Natural killer cell (primary cell): ENCODE data around the gene TCF19. TPM values are rescaled to one million over a fixed set of nuclear protein-coding genes. Genes with fewer than 3 reads are reported as not detected.

Experiments used
- ATAC-seq, 3 donors: fragments of 150-1000 bp in 2 of 3; fragments of 200-7000 bp in 1 of 3; cut with Tn5 transposase; 1 replicate in 1 of 3; 2 replicates in 2 of 3; pipeline ENCODE4 v1.10.0; 2021; ENCODE audit warnings: mild to moderate bottlenecking in 2 of 3, moderate library complexity in 2 of 3
- DNase-seq, 2 donors: peaks; one replicate each; pipeline versions ENCODE4 v3.0.0 to v3.0.0-alpha.2; 2013 to 2021; ENCODE audit warnings: mixed read lengths in 1 of 2
- H3K27ac ChIP-seq: one replicate; pipeline ENCODE4 v1.5.1; 2013; ENCODE audit warnings: mild to moderate bottlenecking, low read length
- H3K27me3 ChIP-seq: one replicate; pipeline ENCODE4 v1.6.1; 2013; ENCODE audit warnings: low read length; ENCODE audit not compliant: control insufficient read depth, insufficient read depth
- H3K36me3 ChIP-seq: one replicate; pipeline ENCODE4 v1.6.1; 2013; ENCODE audit warnings: low read length; ENCODE audit not compliant: control insufficient read depth, insufficient read depth
- H3K4me1 ChIP-seq: one replicate; pipeline ENCODE4 v1.6.1; 2013; ENCODE audit warnings: low read length; ENCODE audit not compliant: control insufficient read depth, insufficient read depth
- H3K4me3 ChIP-seq: one replicate; pipeline ENCODE4 v1.5.1; 2013; ENCODE audit warnings: low read length
- H3K9me3 ChIP-seq: one replicate; pipeline ENCODE4 v1.6.1; 2013; ENCODE audit warnings: low read length; ENCODE audit not compliant: control insufficient read depth, insufficient read depth
- H3K27ac Mint-ChIP-seq, 2 donors: one replicate each; pipeline ENCODE4 v1.8.0; 2022; ENCODE audit warnings: mild to moderate bottlenecking in 2 of 2, mixed read lengths in 2 of 2, moderate library complexity in 1 of 2
- H3K27me3 Mint-ChIP-seq, 2 donors: one replicate each; pipeline ENCODE4 v1.8.0; 2022; ENCODE audit warnings: low read depth in 2 of 2, mixed read lengths in 2 of 2
- H3K36me3 Mint-ChIP-seq: one replicate; pipeline ENCODE4 v1.8.0; 2022; ENCODE audit warnings: mixed read lengths
- H3K4me1 Mint-ChIP-seq, 2 donors: one replicate each; pipeline ENCODE4 v1.8.0; 2022; ENCODE audit warnings: mixed read lengths in 2 of 2
- H3K4me3 Mint-ChIP-seq: one replicate; pipeline ENCODE4 v1.8.0; 2022; ENCODE audit warnings: mild to moderate bottlenecking, moderate library complexity, mixed read lengths
- H3K9me3 Mint-ChIP-seq, 2 donors: one replicate each; pipeline ENCODE4 v1.8.0; 2022; ENCODE audit warnings: mixed read lengths in 2 of 2
- WGBS: methylation state at CpG from one replicate; pipeline ENCODE4 v1.1.7; 2013; ENCODE audit warnings: missing lambda C conversion rate; ENCODE audit not compliant: insufficient coverage; 5-methylcytosine and 5-hydroxymethylcytosine counted together
- intact Hi-C: fragments of 100-400 bp; cut with micrococcal nuclease; formaldehyde crosslinking; loops from one replicate; pipeline ENCODE4 v1.14.2; 2022
- total RNA-seq, 4 donors: library from RNA; stranded (reverse); fragments of 120-200 nt in 1 of 4; gene quantifications; one replicate each; pipeline versions ENCODE4 v1.2.3 to v1.2.4, GENCODE V29; 2013 to 2022
- TF ChIP-seq, protein P1 (sequence below): fragments of 200-600 bp; IDR thresholded peaks from one replicate; pipeline ENCODE4 v1.8.0; 2022; ENCODE audit warnings: antibody characterized with exemption

TCF19 gene
- total RNA-seq, 3 donors from 2014 or later (not counting 1 experiment from before 2014, with no cell fraction given), result 7.2 to 12.0 (median 9.2) TPM

DNA sequence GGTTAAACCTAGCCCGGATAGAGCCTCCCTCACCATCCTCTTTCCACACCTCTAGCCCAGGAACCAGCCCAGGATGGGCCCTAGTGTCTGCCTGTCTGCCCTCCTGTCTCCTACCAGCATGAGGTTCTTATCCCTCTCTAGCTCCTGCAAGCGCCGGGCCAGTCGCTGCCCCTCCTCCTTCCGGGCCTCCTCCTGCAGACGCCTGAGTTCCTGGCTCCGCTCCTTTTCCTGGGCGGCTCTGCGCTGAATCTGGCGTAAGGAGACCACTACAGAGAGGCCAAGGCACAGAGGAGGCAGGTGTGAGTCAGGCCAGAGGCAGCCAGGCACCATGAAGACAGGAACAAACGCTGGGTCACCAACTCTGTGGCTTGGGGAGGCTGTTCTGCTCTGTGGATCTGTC is 15.2 kb upstream of the TCF19 start:
- Mint-ChIP-seq H3K4me1 (no peaks in the 10 kb centered on the region), H3K4me3 (no peak overlapping the region), H3K27me3 (no peaks in the 10 kb centered on the region), H3K36me3 (no peaks in the 10 kb centered on the region), H3K9me3 (no peaks in the 10 kb centered on the region), H3K27ac (no peak overlapping the region)
- H3K27me3 ChIP-seq, result no peaks in the 10 kb centered on the region
- ATAC-seq (no peak), DNase-seq (no peak)
- no peaks in the 10 kb centered on the region for H3K9me3 ChIP-seq
- no peak overlapping the region for H3K4me3 ChIP-seq
- TF ChIP-seq, protein P1, sequence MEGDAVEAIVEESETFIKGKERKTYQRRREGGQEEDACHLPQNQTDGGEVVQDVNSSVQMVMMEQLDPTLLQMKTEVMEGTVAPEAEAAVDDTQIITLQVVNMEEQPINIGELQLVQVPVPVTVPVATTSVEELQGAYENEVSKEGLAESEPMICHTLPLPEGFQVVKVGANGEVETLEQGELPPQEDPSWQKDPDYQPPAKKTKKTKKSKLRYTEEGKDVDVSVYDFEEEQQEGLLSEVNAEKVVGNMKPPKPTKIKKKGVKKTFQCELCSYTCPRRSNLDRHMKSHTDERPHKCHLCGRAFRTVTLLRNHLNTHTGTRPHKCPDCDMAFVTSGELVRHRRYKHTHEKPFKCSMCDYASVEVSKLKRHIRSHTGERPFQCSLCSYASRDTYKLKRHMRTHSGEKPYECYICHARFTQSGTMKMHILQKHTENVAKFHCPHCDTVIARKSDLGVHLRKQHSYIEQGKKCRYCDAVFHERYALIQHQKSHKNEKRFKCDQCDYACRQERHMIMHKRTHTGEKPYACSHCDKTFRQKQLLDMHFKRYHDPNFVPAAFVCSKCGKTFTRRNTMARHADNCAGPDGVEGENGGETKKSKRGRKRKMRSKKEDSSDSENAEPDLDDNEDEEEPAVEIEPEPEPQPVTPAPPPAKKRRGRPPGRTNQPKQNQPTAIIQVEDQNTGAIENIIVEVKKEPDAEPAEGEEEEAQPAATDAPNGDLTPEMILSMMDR, result no peak
- intact Hi-C loops, result no loop called here
- H3K27ac ChIP-seq, result no peak overlapping the region
- WGBS, result 93% methylated on average over 11 of the region's 11 CpGs
- no peaks in the 10 kb centered on the region for H3K4me1 ChIP-seq
- H3K36me3 ChIP-seq, result peaks cover 2% of the 10 kb centered on the region

DNA sequence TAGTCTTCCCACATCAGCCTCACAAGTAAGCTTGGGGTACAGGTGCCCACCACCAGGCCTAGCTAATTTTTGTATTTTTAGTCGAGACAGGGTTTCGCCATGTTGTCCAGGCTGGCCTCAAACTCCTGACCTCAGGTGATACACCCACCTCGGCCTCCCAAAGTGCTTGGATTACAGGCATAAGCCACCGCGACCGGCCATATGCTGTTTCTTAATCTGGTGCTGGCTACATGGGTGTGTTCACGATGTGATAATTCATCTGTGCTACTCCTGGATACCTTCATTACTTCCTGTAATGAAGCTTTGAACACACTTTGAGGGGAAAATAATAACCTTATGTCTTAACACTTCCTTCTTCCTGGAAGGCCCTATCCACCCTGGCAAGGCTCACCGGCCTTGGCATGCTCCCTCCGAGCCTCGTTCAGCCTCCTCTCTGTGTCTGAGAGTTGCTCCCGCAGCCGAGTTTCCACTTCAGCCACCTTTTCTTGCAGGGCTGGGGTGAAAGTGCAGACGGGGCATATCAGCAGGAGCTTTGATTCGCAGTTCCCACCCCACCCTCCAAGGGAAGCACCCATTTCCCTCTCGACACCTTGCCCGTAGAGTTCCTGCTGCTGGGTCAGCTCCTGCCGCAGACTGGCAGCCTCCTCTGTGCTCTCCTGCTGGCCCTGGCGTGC is 14.0 kb upstream of the TCF19 start:
- Histone ChIP-seq H3K27me3 (no peaks in the 10 kb centered on the region), H3K27ac (no peak overlapping the region), H3K4me3 (no peak overlapping the region), H3K4me1 (no peaks in the 10 kb centered on the region), H3K36me3 (peaks cover 2% of the 10 kb centered on the region), H3K9me3 (no peaks in the 10 kb centered on the region)
- TF ChIP-seq, protein P1, result no peak
- DNase-seq (no peak), ATAC-seq (no peak)
- H3K4me3 Mint-ChIP-seq, result no peak overlapping the region
- no peaks in the 10 kb centered on the region for H3K27me3 Mint-ChIP-seq
- H3K27ac Mint-ChIP-seq, result no peak overlapping the region
- no peaks in the 10 kb centered on the region for H3K36me3 Mint-ChIP-seq
- intact Hi-C loops, result no loop called here
- WGBS, result 94% methylated on average over 18 of the region's 18 CpGs
- no peaks in the 10 kb centered on the region for H3K4me1 Mint-ChIP-seq
- no peaks in the 10 kb centered on the region for H3K9me3 Mint-ChIP-seq

DNA sequence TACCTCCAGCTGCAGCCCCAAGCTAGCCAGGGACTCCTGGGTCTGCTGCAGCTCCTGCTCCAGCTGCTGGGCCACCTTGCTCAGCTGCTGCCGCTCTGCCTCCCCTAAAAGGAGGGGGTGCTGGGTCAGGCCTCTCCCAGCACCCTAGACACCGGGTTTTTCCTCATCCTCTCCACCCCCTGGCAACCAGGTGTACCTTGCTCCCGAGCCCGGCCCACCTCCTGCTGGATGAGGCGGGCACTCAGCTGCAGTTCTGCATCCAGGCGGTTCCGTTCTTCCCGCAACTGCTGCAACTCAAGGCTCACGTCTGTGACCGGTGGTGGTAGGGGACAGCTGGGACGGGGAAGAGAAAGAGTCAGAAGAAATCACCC is 13.4 kb upstream of the TCF19 start:
- TF ChIP-seq, protein P1, result no peak
- ATAC-seq, result no peak
- Histone ChIP-seq H3K27me3 (no peaks in the 10 kb centered on the region), H3K4me1 (no peaks in the 10 kb centered on the region), H3K4me3 (no peak overlapping the region), H3K27ac (no peak overlapping the region), H3K36me3 (peaks cover 4% of the 10 kb centered on the region), H3K9me3 (no peaks in the 10 kb centered on the region)
- Mint-ChIP-seq H3K27me3 (no peaks in the 10 kb centered on the region), H3K4me1 (no peaks in the 10 kb centered on the region), H3K9me3 (no peaks in the 10 kb centered on the region), H3K27ac (no peak overlapping the region), H3K4me3 (no peak overlapping the region), H3K36me3 (no peaks in the 10 kb centered on the region)
- 86% methylated on average over 11 of the region's 11 CpGs for WGBS
- intact Hi-C loops, result no loop called here
- no peak for DNase-seq

DNA sequence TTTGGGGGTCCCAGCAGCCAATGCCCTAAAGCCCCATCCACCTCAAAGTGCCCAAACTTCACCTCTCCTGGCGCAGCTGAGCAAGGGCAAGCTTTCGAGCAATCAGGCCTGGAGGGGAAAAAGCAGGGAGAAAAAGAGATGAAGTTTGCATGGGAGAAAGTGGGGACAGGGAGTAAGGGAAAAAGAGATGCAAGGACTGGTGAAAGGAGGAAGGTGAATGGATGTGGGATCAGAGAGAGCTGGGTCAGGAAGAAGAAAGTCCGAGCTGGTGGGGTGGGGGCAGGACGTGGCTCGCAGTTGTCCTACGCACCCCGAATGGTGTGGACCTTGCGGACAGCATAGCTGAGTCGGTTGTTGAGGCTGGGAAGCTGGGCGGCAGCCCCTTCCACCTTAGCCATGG is 13.0 kb upstream of the TCF19 start:
- no peak for ATAC-seq
- Histone ChIP-seq H3K36me3 (peaks cover 4% of the 10 kb centered on the region), H3K4me3 (no peak overlapping the region), H3K27ac (no peak overlapping the region), H3K9me3 (no peaks in the 10 kb centered on the region), H3K4me1 (no peaks in the 10 kb centered on the region), H3K27me3 (no peaks in the 10 kb centered on the region)
- DNase-seq, result no peak
- intact Hi-C loops, result no loop called here
- whole genome bisulfite sequencing, result 95% methylated on average over 10 of the region's 10 CpGs
- H3K9me3 Mint-ChIP-seq, result no peaks in the 10 kb centered on the region
- H3K4me1 Mint-ChIP-seq, result no peaks in the 10 kb centered on the region
- H3K4me3 Mint-ChIP-seq, result no peak overlapping the region
- no peaks in the 10 kb centered on the region for H3K27me3 Mint-ChIP-seq
- no peaks in the 10 kb centered on the region for H3K36me3 Mint-ChIP-seq
- TF ChIP-seq, protein P1, result no peak
- no peak overlapping the region for H3K27ac Mint-ChIP-seq
